ENCODE measurements around the gene PDE11A.

The PDE11A gene

DNA sequence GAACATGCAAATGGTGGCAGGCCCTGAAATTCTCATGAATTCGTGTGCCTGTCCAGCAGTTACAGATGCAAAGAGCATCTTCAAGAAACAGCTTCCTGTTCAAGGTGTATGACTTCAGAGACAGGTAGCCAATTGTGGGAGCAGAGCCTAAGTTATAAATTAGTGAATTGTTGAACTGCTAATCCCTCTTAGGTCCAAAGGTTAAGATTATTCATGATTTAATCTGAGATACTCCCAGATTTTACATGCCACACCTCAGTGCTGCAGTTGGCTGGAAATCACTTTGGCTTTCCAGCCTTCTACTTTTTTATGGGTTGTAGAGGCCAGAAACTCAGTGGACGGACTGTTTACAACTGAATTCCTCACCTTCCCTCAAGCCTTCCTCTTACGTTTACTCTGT, 432.2 kb downstream of the PDE11A start:
- no peak for TF ChIP-seq SIN3A (IDR thresholded peaks at IDR 0.05; ENCODE audit: borderline replicate concordance, insufficient read depth, low read length)
- TF ChIP-seq, protein P1, sequence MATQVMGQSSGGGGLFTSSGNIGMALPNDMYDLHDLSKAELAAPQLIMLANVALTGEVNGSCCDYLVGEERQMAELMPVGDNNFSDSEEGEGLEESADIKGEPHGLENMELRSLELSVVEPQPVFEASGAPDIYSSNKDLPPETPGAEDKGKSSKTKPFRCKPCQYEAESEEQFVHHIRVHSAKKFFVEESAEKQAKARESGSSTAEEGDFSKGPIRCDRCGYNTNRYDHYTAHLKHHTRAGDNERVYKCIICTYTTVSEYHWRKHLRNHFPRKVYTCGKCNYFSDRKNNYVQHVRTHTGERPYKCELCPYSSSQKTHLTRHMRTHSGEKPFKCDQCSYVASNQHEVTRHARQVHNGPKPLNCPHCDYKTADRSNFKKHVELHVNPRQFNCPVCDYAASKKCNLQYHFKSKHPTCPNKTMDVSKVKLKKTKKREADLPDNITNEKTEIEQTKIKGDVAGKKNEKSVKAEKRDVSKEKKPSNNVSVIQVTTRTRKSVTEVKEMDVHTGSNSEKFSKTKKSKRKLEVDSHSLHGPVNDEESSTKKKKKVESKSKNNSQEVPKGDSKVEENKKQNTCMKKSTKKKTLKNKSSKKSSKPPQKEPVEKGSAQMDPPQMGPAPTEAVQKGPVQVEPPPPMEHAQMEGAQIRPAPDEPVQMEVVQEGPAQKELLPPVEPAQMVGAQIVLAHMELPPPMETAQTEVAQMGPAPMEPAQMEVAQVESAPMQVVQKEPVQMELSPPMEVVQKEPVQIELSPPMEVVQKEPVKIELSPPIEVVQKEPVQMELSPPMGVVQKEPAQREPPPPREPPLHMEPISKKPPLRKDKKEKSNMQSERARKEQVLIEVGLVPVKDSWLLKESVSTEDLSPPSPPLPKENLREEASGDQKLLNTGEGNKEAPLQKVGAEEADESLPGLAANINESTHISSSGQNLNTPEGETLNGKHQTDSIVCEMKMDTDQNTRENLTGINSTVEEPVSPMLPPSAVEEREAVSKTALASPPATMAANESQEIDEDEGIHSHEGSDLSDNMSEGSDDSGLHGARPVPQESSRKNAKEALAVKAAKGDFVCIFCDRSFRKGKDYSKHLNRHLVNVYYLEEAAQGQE (IDR thresholded peaks at IDR 0.05; ENCODE audit: insufficient read depth in 1 of 2, low read depth in 2 of 2, low read length in 2 of 2) = no peak
- no peak for TF ChIP-seq POLR2AphosphoS5 (IDR thresholded peaks at IDR 0.05; ENCODE audit: low read depth, low read length)
- TF ChIP-seq FOXP2 (optimal IDR thresholded peaks at IDR 0.05; ENCODE audit: borderline replicate concordance, extremely low read depth, extremely low read length, insufficient read depth) = no peak

DNA sequence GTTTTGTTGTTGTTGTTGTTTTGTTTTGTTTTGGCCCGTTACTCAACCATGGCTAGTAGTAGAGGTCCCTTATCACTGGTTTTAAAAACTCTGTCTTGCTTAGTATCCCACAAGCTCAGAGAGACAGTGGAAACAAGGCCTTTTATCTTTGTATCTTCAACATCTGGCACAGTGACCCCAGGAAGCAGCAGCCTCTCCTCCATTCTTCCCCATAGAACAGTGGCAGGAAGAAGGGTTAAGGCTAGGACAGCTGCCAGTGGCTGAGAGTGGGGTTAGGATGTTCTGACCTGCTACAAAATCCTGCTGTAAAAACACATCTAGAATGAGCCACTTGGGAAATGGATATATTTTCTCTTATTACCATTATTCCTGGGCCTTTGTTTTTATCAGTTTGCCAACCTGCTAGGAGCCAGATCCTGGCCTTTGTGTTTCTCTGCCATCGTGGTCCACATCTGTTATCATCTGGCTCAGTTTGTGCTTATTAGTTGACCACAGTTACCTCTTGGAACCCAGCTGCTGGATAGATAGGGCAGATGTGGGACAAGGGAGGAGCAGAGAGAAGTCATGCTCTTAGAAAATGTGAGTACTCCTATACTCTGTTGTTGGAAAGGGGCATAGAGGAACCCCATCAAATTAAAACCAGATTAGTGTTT, 433.2 kb downstream of the PDE11A start:
- no peak for TF ChIP-seq FOXP2 (optimal IDR thresholded peaks at IDR 0.05; ENCODE audit: borderline replicate concordance, extremely low read depth, extremely low read length, insufficient read depth)
- TF ChIP-seq POLR2AphosphoS5 (IDR thresholded peaks at IDR 0.05; ENCODE audit: low read depth, low read length) = no peak
- no peak for TF ChIP-seq SIN3A (IDR thresholded peaks at IDR 0.05; ENCODE audit: borderline replicate concordance, insufficient read depth, low read length)
- TF ChIP-seq, protein P1 (IDR thresholded peaks at IDR 0.05; ENCODE audit: insufficient read depth in 1 of 2, low read depth in 2 of 2, low read length in 2 of 2) = no peak
- TF ChIP-seq TAF1 (IDR thresholded peaks at IDR 0.05; ENCODE audit: borderline replicate concordance, insufficient read depth, low read length) = no peak

DNA sequence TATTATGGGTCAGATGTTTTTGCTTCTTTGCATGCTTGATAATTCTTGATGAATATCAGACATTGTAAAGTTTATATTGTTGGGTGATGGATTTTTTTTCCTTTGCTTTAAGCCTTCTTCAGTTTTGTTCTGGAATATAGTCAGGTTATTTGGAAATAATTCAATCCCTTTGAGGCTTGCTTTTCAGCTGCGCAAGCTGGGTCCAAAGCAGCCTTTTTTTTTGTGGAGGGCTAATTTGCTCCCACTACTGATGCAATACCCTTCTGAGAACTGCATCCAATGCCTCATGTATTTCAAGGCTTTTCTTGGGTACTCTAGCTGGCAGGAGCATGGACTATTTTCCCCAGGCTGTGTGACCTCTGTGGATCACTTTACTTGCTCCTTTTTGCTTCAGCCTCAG, 434.1 kb downstream of the PDE11A start:
- TF ChIP-seq TAF1 (IDR thresholded peaks at IDR 0.05; ENCODE audit: borderline replicate concordance, insufficient read depth, low read length) (no peak), SIN3A (IDR thresholded peaks at IDR 0.05; ENCODE audit: borderline replicate concordance, insufficient read depth, low read length) (no peak), POLR2AphosphoS5 (IDR thresholded peaks at IDR 0.05; ENCODE audit: low read depth, low read length) (no peak), FOXP2 (optimal IDR thresholded peaks at IDR 0.05; ENCODE audit: borderline replicate concordance, extremely low read depth, extremely low read length, insufficient read depth) (no peak)
- TF ChIP-seq, protein P1 (IDR thresholded peaks at IDR 0.05; ENCODE audit: insufficient read depth in 1 of 2, low read depth in 2 of 2, low read length in 2 of 2) = no peak

DNA sequence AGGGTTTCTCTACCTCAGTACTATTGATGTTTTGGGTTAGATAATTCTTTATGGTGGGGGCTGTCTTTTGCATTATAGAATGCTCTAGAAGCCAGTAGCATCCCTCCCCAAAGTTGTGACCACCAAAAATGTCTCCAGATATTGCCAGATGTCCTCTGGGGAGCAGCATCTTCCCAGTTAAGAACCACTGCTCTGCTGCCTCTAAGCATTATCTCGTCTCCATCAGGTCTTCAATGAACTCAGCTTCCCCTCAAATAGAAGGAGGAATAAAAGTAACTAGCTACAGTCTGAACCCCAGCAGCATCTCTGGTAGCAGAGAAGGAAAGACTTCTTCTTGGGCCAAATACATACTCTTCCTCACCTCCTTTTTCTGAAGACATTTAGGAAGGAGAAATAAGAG, 435.9 kb downstream of the PDE11A start:
- TF ChIP-seq, protein P1 (IDR thresholded peaks at IDR 0.05; ENCODE audit: insufficient read depth in 1 of 2, low read depth in 2 of 2, low read length in 2 of 2) = no peak
- TF ChIP-seq POLR2AphosphoS5 (IDR thresholded peaks at IDR 0.05; ENCODE audit: low read depth, low read length) = no peak
- no peak for TF ChIP-seq TAF1 (IDR thresholded peaks at IDR 0.05; ENCODE audit: borderline replicate concordance, insufficient read depth, low read length)
- TF ChIP-seq FOXP2 (optimal IDR thresholded peaks at IDR 0.05; ENCODE audit: borderline replicate concordance, extremely low read depth, extremely low read length, insufficient read depth) = no peak
- TF ChIP-seq SIN3A (IDR thresholded peaks at IDR 0.05; ENCODE audit: borderline replicate concordance, insufficient read depth, low read length) = no peak
